ENCODE data around the gene SLC10A6.
A peak's percentile ranks its signal among the peaks of the same experiment; 100 is the strongest.

Gene SLC10A6

GRCh38 chr4:86847571-86847970, 1.6 kb downstream of the SLC10A6 start:
- DNase-seq = no peak

GRCh38 chr4:86846921-86847320, 2.3 kb downstream of the SLC10A6 start:
- DNase-seq = no peak

- no peak for DNase-seq
Measured at GRCh38 chr4:86845593-86845992, 3.6 kb downstream of the SLC10A6 start.

- no peak for DNase-seq
Measured at GRCh38 chr4:86841309-86841708, 7.9 kb downstream of the SLC10A6 start.

- DNase-seq = peak; percentile 33
Measured at GRCh38 chr4:86840858-86841257, 8.3 kb downstream of the SLC10A6 start.

- no peak for DNase-seq
Measured at GRCh38 chr4:86837691-86838503, 11.3 kb downstream of the SLC10A6 start.

- DNase-seq = no peak
Measured at GRCh38 chr4:86835677-86836076, 13.5 kb downstream of the SLC10A6 start.

- DNase-seq = peak; percentile 68
Measured at GRCh38 chr4:86834901-86835300, 14.3 kb downstream of the SLC10A6 start.

- no peak for DNase-seq
Measured at GRCh38 chr4:86833615-86834014, 15.6 kb downstream of the SLC10A6 start.

GRCh38 chr4:86831262-86832130, 17.7 kb downstream of the SLC10A6 start:
- DNase-seq = peak; percentile 85

GRCh38 chr4:86825511-86825910, 23.7 kb downstream of the SLC10A6 start:
- no peak for DNase-seq

GRCh38 chr4:86822136-86822535, 27.0 kb downstream of the SLC10A6 start:
- peak; percentile 17 for DNase-seq

- no peak for DNase-seq
Measured at GRCh38 chr4:86821151-86821550, 28.0 kb downstream of the SLC10A6 start.

GRCh38 chr4:86819561-86819960, 29.6 kb downstream of the SLC10A6 start:
- no peak for DNase-seq

GRCh38 chr4:86818841-86819240, 30.3 kb downstream of the SLC10A6 start:
- no peak for DNase-seq

- DNase-seq = peak; percentile 70
Measured at GRCh38 chr4:86818211-86818610, 31.0 kb downstream of the SLC10A6 start.

GRCh38 chr4:86816501-86817273, 32.5 kb downstream of the SLC10A6 start:
- peak; percentile 77 for DNase-seq

- DNase-seq = no peak
Measured at GRCh38 chr4:86815653-86816052, 33.5 kb downstream of the SLC10A6 start.

- DNase-seq = peak; percentile 29
Measured at GRCh38 chr4:86810847-86811246, 38.3 kb downstream of the SLC10A6 start.

GRCh38 chr4:86809809-86810208, 39.4 kb downstream of the SLC10A6 start:
- DNase-seq = no peak

GRCh38 chr4:86791126-86791525, 58.1 kb downstream of the SLC10A6 start:
- DNase-seq = no peak

GRCh38 chr4:86788826-86789225, 60.4 kb downstream of the SLC10A6 start:
- DNase-seq = peak; percentile 2

- no peak for DNase-seq
Measured at GRCh38 chr4:86778175-86778574, 71.0 kb downstream of the SLC10A6 start.

Data from fibroblast of upper back skin (primary cell).